Liver (tissue), 9 donors: Measurements from ENCODE around the gene HACD1. TPM values are rescaled to one million over a fixed set of nuclear protein-coding genes. Genes with fewer than 3 reads are reported as not detected.
"Not testable (repeated sequence)": the region's sequence is repeated elsewhere in the genome, so short reads cannot be mapped to it uniquely, and the experiment has no call there.

Experiments used
- DNase-seq: peaks from one replicate; pipeline ENCODE4 v3.0.0-alpha.2; 2017; ENCODE audit warnings: low spot score
- H3K27ac ChIP-seq, 2 donors: one replicate each; pipeline ENCODE4 v1.7.0; 2013; ENCODE audit warnings: inconsistent platforms in 2 of 2, low read length in 2 of 2, control low read depth in 1 of 2, low read depth in 1 of 2, mild to moderate bottlenecking in 1 of 2
- H3K27me3 ChIP-seq, 4 donors: one replicate each; pipeline versions ENCODE4 v1.6.1 to v1.7.0; 2013; ENCODE audit warnings: low read length in 3 of 4, inconsistent platforms in 1 of 4, mild to moderate bottlenecking in 1 of 4, moderate library complexity in 1 of 4; ENCODE audit not compliant: control insufficient read depth in 4 of 4, insufficient read depth in 4 of 4
- H3K36me3 ChIP-seq, 4 donors: one replicate each; pipeline versions ENCODE4 v1.6.1 to v1.7.0; 2013; ENCODE audit warnings: low read length in 3 of 4, mild to moderate bottlenecking in 3 of 4, low read depth in 1 of 4, moderate library complexity in 1 of 4; ENCODE audit not compliant: control insufficient read depth in 4 of 4, insufficient read depth in 3 of 4
- H3K4me1 ChIP-seq, 4 donors: one replicate each; pipeline versions ENCODE4 v1.6.1 to v1.7.0; 2013; ENCODE audit warnings: low read length in 3 of 4, mild to moderate bottlenecking in 3 of 4, moderate library complexity in 1 of 4; ENCODE audit not compliant: control insufficient read depth in 4 of 4, insufficient read depth in 4 of 4
- H3K4me3 ChIP-seq, 3 donors: one replicate each; pipeline versions ENCODE4 v1.6.1 to v1.7.0; 2013; ENCODE audit warnings: low read length in 3 of 3, control low read depth in 1 of 3, low read depth in 1 of 3, mild to moderate bottlenecking in 1 of 3
- H3K9ac ChIP-seq, 2 donors: one replicate each; pipeline ENCODE4 v1.7.0; 2013; ENCODE audit warnings: low read length in 2 of 2, mild to moderate bottlenecking in 2 of 2, moderate library complexity in 2 of 2, control low read depth in 1 of 2, low read depth in 1 of 2
- H3K9me3 ChIP-seq, 4 donors: one replicate each; pipeline versions ENCODE4 v1.6.1 to v1.7.0; 2013; ENCODE audit warnings: low read length in 3 of 4; ENCODE audit not compliant: control insufficient read depth in 4 of 4
- EGR1 ChIP-seq, 2 donors: IDR thresholded peaks; 2 replicates each; pipeline ENCODE4 v1.6.1; 2016 to 2018; ENCODE audit warnings: antibody characterized with exemption in 2 of 2, low read depth in 2 of 2
- FOXA1 ChIP-seq: IDR thresholded peaks from 2 replicates; pipeline ENCODE4 v1.6.1; 2016; ENCODE audit warnings: antibody characterized with exemption
- GABPA ChIP-seq, 2 donors: IDR thresholded peaks in 1 of 2; conservative IDR thresholded peaks in 1 of 2; 2 replicates each; pipeline ENCODE4 v1.6.1; 2016; ENCODE audit warnings: antibody characterized with exemption in 2 of 2, mild to moderate bottlenecking in 1 of 2, moderate library complexity in 1 of 2
- HNF4A ChIP-seq, 2 donors: conservative IDR thresholded peaks; 2 replicates each; pipeline ENCODE4 v1.6.1; 2016; ENCODE audit warnings: antibody characterized with exemption in 2 of 2, mild to moderate bottlenecking in 2 of 2
- HNF4G ChIP-seq: IDR thresholded peaks from 2 replicates; pipeline ENCODE4 v1.6.1; 2016; ENCODE audit warnings: antibody characterized with exemption
- JUND ChIP-seq, 2 donors: IDR thresholded peaks; 2 replicates each; pipeline ENCODE4 v1.6.1; 2016; ENCODE audit warnings: antibody characterized with exemption in 2 of 2
- NR2F2 ChIP-seq: IDR thresholded peaks from 2 replicates; pipeline ENCODE4 v1.6.1; 2016; ENCODE audit warnings: antibody characterized with exemption
- RAD21 ChIP-seq, 2 donors: IDR thresholded peaks; 2 replicates each; pipeline ENCODE4 v1.6.1; 2016; ENCODE audit warnings: antibody characterized with exemption in 2 of 2, mild to moderate bottlenecking in 2 of 2
- TAF1 ChIP-seq: conservative IDR thresholded peaks from 2 replicates; pipeline ENCODE4 v1.6.1; 2016; ENCODE audit warnings: antibody characterized with exemption, mild to moderate bottlenecking
- YY1 ChIP-seq: IDR thresholded peaks from 2 replicates; pipeline ENCODE4 v1.6.1; 2016; ENCODE audit warnings: antibody characterized with exemption, mild to moderate bottlenecking
- WGBS: extraction: QIAGEN DNeasy Blood & Tissue Kit; methylation state at CpG from one replicate; pipeline ENCODE4 v1.1.7; 2013; 5-methylcytosine and 5-hydroxymethylcytosine counted together
- polyA plus RNA-seq, 2 donors: library from polyadenylated mRNA; stranded (reverse) in 1 of 2; unstranded in 1 of 2; fragments of 200-250 nt in 1 of 2; fragments of >200 nt in 1 of 2; fragmentation: Nextera tagmentation in 1 of 2; extraction: Ambion mirVana in 1 of 2; gene quantifications; one replicate each; pipeline versions ENCODE4 v1.2.1 to v1.2.3, GENCODE V29; 2013 to 2015
- total RNA-seq, 2 donors: library from RNA; depleted of rRNA; stranded (reverse); fragments of >200 nt; gene quantifications; one replicate each; pipeline ENCODE4 v1.2.3, GENCODE V29; 2014
- TF ChIP-seq, protein P1 (sequence below): IDR thresholded peaks from 2 replicates; pipeline ENCODE4 v1.6.1; 2016; ENCODE audit warnings: antibody characterized with exemption, mild to moderate bottlenecking
- TF ChIP-seq, protein P2 (sequence below): IDR thresholded peaks from 2 replicates; pipeline ENCODE4 v1.6.1; 2016; ENCODE audit warnings: antibody characterized with exemption
- donor health status: healthy.
- donor health status: healthy.
- donor health status: healthy.
- donor health status: healthy.
- donor health status: healthy.

The HACD1 gene
- total and polyA plus RNA-seq, 4 donors = 1.0 to 7.8 (median 1.7) TPM

DNA sequence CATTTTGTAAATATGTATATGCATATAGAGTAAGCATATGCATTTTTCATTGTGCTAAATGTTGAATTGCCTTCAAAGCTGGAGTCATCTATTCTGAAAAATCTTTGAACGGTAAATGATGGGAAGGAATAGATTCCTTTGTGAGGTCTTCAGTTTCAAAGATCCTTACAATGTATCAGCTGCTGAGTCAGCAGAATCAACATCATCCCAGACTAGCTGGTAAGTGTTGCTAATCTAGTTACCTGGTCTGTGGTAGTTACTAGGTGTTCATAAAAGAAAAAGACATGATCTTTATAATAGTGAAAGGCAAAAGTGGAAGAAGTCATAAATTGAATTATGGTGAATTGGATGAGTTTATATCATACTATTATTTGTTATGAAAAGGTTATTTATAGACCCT lies 16.2 kb upstream of the HACD1 start:
- Histone ChIP-seq H3K27me3 (no peaks in the 10 kb centered on the region), H3K9ac (no peak overlapping the region), H3K36me3 (no peaks in the 10 kb centered on the region), H3K4me1 (no peaks in the 10 kb centered on the region), H3K4me3 (no peak overlapping the region), H3K9me3 (no peaks in the 10 kb centered on the region), H3K27ac (no peak overlapping the region)
- WGBS = 79% methylated on average over 1 of the region's 1 CpG
- DNase-seq = no peak
- TF ChIP-seq FOXA1 = no peak
- TF ChIP-seq YY1 = no peak
- no peak for TF ChIP-seq GABPA (IDR thresholded peaks at IDR 0.05 in 1 of 2, conservative IDR thresholded peaks at IDR 0.05 in 1 of 2)
- TF ChIP-seq, protein P1, sequence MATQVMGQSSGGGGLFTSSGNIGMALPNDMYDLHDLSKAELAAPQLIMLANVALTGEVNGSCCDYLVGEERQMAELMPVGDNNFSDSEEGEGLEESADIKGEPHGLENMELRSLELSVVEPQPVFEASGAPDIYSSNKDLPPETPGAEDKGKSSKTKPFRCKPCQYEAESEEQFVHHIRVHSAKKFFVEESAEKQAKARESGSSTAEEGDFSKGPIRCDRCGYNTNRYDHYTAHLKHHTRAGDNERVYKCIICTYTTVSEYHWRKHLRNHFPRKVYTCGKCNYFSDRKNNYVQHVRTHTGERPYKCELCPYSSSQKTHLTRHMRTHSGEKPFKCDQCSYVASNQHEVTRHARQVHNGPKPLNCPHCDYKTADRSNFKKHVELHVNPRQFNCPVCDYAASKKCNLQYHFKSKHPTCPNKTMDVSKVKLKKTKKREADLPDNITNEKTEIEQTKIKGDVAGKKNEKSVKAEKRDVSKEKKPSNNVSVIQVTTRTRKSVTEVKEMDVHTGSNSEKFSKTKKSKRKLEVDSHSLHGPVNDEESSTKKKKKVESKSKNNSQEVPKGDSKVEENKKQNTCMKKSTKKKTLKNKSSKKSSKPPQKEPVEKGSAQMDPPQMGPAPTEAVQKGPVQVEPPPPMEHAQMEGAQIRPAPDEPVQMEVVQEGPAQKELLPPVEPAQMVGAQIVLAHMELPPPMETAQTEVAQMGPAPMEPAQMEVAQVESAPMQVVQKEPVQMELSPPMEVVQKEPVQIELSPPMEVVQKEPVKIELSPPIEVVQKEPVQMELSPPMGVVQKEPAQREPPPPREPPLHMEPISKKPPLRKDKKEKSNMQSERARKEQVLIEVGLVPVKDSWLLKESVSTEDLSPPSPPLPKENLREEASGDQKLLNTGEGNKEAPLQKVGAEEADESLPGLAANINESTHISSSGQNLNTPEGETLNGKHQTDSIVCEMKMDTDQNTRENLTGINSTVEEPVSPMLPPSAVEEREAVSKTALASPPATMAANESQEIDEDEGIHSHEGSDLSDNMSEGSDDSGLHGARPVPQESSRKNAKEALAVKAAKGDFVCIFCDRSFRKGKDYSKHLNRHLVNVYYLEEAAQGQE = no peak
- no peak for TF ChIP-seq HNF4G
- TF ChIP-seq, protein P2, sequence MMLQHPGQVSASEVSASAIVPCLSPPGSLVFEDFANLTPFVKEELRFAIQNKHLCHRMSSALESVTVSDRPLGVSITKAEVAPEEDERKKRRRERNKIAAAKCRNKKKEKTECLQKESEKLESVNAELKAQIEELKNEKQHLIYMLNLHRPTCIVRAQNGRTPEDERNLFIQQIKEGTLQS = no peak
- no peak for TF ChIP-seq EGR1 (IDR thresholded peaks at IDR 0.05; ENCODE audit: low read depth in 2 of 2)
- TF ChIP-seq NR2F2 = no peak
- no peak for TF ChIP-seq RAD21 (IDR thresholded peaks at IDR 0.05)
- TF ChIP-seq HNF4A (conservative IDR thresholded peaks at IDR 0.05) = no peak
- TF ChIP-seq TAF1 = no peak

DNA sequence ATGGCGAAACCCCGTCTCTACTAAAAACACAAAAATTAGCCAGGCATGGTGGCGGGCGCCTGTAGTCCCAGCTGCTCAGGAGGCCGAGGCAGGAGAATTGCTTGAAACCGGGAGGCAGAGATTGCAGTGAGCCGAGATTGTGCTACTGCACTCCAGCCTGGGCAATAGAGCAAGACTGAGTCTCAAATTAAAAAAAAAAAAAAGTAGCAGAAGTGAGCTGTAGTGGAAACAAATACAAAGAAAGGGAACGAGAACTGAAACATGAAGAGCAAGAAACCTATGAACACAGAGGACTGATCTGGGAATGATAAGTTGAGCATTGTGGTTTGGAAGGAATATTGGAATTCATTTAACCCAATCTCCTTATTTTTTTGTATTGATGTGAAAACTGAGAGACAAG lies 15.4 kb upstream of the HACD1 start:
- not testable (repeated sequence) for H3K27me3 ChIP-seq, H3K36me3 ChIP-seq, H3K4me1 ChIP-seq, H3K4me3 ChIP-seq, H3K9ac ChIP-seq, H3K9me3 ChIP-seq, DNase-seq, H3K27ac ChIP-seq
- 86% methylated on average over 8 of the region's 8 CpGs for WGBS

DNA sequence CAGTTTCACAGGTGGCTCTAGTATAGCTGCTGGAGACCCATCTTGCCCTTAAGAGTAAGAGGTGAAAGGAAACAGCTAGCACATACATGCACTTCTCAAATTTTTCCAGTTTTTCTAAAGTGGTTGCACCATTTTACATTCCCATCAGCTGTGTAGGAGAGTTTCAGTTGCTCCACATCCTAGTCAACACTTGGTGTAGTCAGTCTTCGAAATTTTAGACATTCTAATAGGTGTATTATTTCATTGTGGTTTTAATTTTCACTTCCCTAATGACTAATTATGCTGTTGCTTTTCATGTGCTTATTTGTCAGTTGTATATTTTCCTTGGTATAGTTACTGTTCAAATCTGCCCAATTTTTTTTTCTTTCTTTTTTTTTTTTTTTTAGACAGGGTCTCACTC lies 9.5 kb upstream of the HACD1 start:
- Histone ChIP-seq H3K27ac (no peak overlapping the region), H3K9me3 (no peaks in the 10 kb centered on the region), H3K4me3 (no peak overlapping the region), H3K4me1 (no peaks in the 10 kb centered on the region), H3K36me3 (no peaks in the 10 kb centered on the region), H3K9ac (no peak overlapping the region), H3K27me3 (no peaks in the 10 kb centered on the region)
- WGBS = 44% methylated on average over 1 of the region's 1 CpG
- TF ChIP-seq JUND (IDR thresholded peaks at IDR 0.05) (no peak), TAF1 (no peak), RAD21 (IDR thresholded peaks at IDR 0.05) (no peak)
- TF ChIP-seq, protein P1 = no peak
- TF ChIP-seq, protein P2 = no peak
- no peak for DNase-seq
